ENCODE measurements around the gene RARB.

RARB gene

DNA sequence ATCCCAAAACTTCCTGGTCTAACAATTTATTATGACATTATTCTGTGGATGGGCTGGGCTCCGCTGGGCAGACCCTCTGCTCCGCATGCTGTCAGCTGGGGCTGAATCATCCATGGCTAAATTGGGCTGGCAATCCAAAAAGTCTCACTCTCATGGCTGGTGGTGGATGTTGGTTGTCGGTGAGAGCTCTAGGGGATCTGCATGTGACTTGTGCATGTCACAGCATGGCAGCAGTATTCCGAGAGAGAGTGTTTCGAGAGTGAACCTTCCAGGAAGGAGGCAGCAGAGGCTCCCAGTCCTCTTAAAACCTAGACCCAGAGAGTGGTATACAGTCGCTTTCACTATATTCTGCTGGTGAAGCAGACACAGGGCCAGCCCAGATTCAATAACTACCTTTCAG, 9.9 kb downstream of the RARB start:
- no peak overlapping the region for H3K27ac ChIP-seq (ENCODE audit: low read length)
- H3K4me1 ChIP-seq (ENCODE audit: low read length): no peaks in the 10 kb centered on the region
- H3K36me3 ChIP-seq (replicated peaks; ENCODE audit: low read depth, low read length): no peaks in the 10 kb centered on the region
- no peak overlapping the region for H3K4me2 ChIP-seq (ENCODE audit: low read length)
- no peaks in the 10 kb centered on the region for H4K20me1 ChIP-seq (ENCODE audit: insufficient read depth, low read length)
- no peaks in the 10 kb centered on the region for H3K79me2 ChIP-seq (ENCODE audit: low read length)
- H3K9ac ChIP-seq (ENCODE audit: low read length): no peak overlapping the region
- TF ChIP-seq EZH2phosphoT487 (IDR thresholded peaks at IDR 0.05; ENCODE audit: low read depth): no peak
- TF ChIP-seq, protein P1, sequence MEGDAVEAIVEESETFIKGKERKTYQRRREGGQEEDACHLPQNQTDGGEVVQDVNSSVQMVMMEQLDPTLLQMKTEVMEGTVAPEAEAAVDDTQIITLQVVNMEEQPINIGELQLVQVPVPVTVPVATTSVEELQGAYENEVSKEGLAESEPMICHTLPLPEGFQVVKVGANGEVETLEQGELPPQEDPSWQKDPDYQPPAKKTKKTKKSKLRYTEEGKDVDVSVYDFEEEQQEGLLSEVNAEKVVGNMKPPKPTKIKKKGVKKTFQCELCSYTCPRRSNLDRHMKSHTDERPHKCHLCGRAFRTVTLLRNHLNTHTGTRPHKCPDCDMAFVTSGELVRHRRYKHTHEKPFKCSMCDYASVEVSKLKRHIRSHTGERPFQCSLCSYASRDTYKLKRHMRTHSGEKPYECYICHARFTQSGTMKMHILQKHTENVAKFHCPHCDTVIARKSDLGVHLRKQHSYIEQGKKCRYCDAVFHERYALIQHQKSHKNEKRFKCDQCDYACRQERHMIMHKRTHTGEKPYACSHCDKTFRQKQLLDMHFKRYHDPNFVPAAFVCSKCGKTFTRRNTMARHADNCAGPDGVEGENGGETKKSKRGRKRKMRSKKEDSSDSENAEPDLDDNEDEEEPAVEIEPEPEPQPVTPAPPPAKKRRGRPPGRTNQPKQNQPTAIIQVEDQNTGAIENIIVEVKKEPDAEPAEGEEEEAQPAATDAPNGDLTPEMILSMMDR (IDR thresholded peaks at IDR 0.05; ENCODE audit: low read depth, low read length): no peak
- no peaks in the 10 kb centered on the region for H3K9me3 ChIP-seq (ENCODE audit: insufficient read depth, low read length)
- H2AFZ ChIP-seq (ENCODE audit: low read depth, low read length): no peak overlapping the region
- H3K4me3 ChIP-seq (ENCODE audit: low read length): no peak overlapping the region
- no peaks in the 10 kb centered on the region for H3K27me3 ChIP-seq (ENCODE audit: low read depth, low read length)

DNA sequence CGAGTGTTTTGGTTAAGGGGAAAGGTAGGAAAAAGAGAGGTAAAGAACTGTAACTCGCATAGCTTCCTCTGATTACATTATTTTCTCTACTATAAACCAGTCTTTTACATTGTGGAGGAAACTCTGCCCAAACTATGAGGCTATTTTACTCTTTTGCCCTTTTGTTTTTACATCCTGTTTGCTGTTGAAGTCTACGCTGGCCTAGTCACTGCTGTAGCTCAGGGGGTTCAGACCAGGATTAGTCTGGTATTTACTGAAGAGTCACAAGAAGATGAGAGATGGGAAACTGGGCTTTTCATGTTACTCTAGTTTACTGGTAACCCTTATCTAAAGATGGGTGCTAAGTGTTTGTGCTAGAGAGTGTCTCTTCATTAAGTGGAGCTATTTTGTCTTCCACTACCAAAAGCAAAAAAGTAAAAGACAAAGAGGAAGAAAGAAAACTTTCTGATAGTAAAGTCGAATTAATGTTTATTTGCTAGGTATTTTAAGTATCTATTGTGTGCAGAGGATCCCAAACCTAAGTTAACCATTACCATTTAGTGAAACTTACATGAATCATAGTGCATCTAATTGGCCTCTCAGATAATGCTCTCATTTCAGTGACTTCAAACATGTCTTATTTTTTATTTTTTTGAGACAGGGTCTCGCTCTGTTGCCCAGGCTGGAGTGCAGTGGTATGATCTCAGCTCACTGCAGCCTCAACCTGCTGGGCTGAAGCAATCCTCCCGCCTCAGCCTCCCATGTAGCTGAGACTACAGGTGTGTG, 10.9 kb downstream of the RARB start:
- Histone ChIP-seq H4K20me1 (ENCODE audit: insufficient read depth, low read length) (no peaks in the 10 kb centered on the region), H3K4me2 (ENCODE audit: low read length) (no peak overlapping the region), H3K27ac (ENCODE audit: low read length) (no peak overlapping the region)

DNA sequence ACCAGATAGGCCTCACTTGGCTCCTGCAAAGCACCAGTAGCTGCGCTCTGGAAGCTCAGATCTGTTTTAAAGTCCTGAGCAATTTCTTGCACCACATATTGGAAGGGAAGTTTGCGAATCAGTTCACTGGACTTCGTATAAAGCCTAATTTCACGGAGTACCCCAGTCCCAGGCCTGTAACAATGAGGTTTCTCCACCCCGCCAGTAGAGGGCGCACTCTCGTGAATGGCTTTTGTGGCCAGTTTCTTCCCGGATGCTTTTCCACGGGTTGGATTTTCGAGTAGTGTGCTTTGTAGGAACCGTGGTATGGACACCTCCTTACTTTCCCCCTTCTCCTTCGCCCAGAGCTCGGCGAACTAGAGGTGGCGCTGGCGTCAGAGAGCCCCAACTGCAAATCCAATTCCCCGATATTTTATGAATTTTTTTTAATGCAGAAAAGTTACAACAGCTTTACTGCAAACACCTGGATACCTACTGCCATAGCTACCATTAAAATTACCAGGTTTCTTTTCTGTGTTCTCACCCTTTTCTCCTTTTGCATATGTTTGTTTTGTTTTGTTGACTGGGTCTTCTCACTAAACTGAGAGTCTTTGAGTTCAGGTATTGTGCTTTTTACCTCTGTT, 13.3 kb downstream of the RARB start:
- H4K20me1 ChIP-seq (ENCODE audit: insufficient read depth, low read length): no peaks in the 10 kb centered on the region
- H2AFZ ChIP-seq (ENCODE audit: low read depth, low read length): no peak overlapping the region

More for the DNA sequence above, 10.9 kb downstream of the RARB start:
- no peak overlapping the region for H3K4me3 ChIP-seq (ENCODE audit: low read length)
- H3K4me1 ChIP-seq (ENCODE audit: low read length): no peaks in the 10 kb centered on the region
- TF ChIP-seq, protein P1 (IDR thresholded peaks at IDR 0.05; ENCODE audit: low read depth, low read length): no peak
- TF ChIP-seq EZH2phosphoT487 (IDR thresholded peaks at IDR 0.05; ENCODE audit: low read depth): no peak
- H2AFZ ChIP-seq (ENCODE audit: low read depth, low read length): no peak overlapping the region
- no peaks in the 10 kb centered on the region for H3K36me3 ChIP-seq (replicated peaks; ENCODE audit: low read depth, low read length)
- H3K79me2 ChIP-seq (ENCODE audit: low read length): no peaks in the 10 kb centered on the region
- H3K9ac ChIP-seq (ENCODE audit: low read length): no peak overlapping the region
- H3K27me3 ChIP-seq (ENCODE audit: low read depth, low read length): no peaks in the 10 kb centered on the region
- no peaks in the 10 kb centered on the region for H3K9me3 ChIP-seq (ENCODE audit: insufficient read depth, low read length)

DNA sequence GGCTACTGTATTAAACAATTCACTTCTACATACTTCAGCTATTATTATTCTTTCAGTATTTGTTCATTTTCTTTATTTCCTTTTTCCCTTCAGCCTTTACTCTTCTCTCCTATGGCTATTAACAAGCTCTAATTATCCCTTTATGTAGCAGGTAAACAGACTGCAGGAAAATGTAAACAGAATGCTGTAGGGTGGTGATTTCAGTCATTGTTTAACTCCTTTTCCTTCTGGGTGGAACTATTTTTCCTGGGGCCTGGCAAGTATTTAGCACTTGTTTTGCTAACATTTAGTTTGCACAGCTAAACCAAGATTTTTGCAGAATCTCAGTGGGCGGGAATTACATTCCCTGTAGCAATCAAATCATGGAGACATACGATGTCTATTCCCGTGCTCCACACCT, 14.4 kb downstream of the RARB start:
- no peak overlapping the region for H3K4me2 ChIP-seq (ENCODE audit: low read length)
- H3K9ac ChIP-seq (ENCODE audit: low read length): no peak overlapping the region
- H3K4me3 ChIP-seq (ENCODE audit: low read length): no peak overlapping the region
- H3K79me2 ChIP-seq (ENCODE audit: low read length): no peaks in the 10 kb centered on the region
- H3K27me3 ChIP-seq (ENCODE audit: low read depth, low read length): no peaks in the 10 kb centered on the region
- H4K20me1 ChIP-seq (ENCODE audit: insufficient read depth, low read length): no peaks in the 10 kb centered on the region
- H3K27ac ChIP-seq (ENCODE audit: low read length): no peak overlapping the region
- H3K36me3 ChIP-seq (replicated peaks; ENCODE audit: low read depth, low read length): no peaks in the 10 kb centered on the region
- no peak overlapping the region for H2AFZ ChIP-seq (ENCODE audit: low read depth, low read length)
- H3K9me3 ChIP-seq (ENCODE audit: insufficient read depth, low read length): no peaks in the 10 kb centered on the region
- no peak for TF ChIP-seq EZH2phosphoT487 (IDR thresholded peaks at IDR 0.05; ENCODE audit: low read depth)
- TF ChIP-seq, protein P1 (IDR thresholded peaks at IDR 0.05; ENCODE audit: low read depth, low read length): no peak
- H3K4me1 ChIP-seq (ENCODE audit: low read length): no peaks in the 10 kb centered on the region

More for the DNA sequence above, 13.3 kb downstream of the RARB start:
- no peaks in the 10 kb centered on the region for H3K27me3 ChIP-seq (ENCODE audit: low read depth, low read length)
- no peak overlapping the region for H3K4me3 ChIP-seq (ENCODE audit: low read length)
- H3K9me3 ChIP-seq (ENCODE audit: insufficient read depth, low read length): no peaks in the 10 kb centered on the region
- TF ChIP-seq EZH2phosphoT487 (IDR thresholded peaks at IDR 0.05; ENCODE audit: low read depth): no peak
- TF ChIP-seq, protein P1 (IDR thresholded peaks at IDR 0.05; ENCODE audit: low read depth, low read length): peak; percentile 97
- no peak overlapping the region for H3K4me2 ChIP-seq (ENCODE audit: low read length)
- no peaks in the 10 kb centered on the region for H3K4me1 ChIP-seq (ENCODE audit: low read length)
- no peaks in the 10 kb centered on the region for H3K79me2 ChIP-seq (ENCODE audit: low read length)
- no peak overlapping the region for H3K9ac ChIP-seq (ENCODE audit: low read length)
- no peaks in the 10 kb centered on the region for H3K36me3 ChIP-seq (replicated peaks; ENCODE audit: low read depth, low read length)
- no peak overlapping the region for H3K27ac ChIP-seq (ENCODE audit: low read length)
